Astrocyte (in vitro differentiated cells and primary cell): ENCODE results near the gene CLCNKA. TPM values are rescaled to one million over a fixed set of nuclear protein-coding genes. Genes with fewer than 3 reads are reported as not detected.
"Not testable (repeated sequence)": the region's sequence is repeated elsewhere in the genome, so short reads cannot be mapped to it uniquely, and the experiment has no call there.

ENCODE experiments used
- DNase-seq: peaks from one replicate; pipeline ENCODE4 v3.0.0-alpha.2; 2010; ENCODE audit warnings: low read depth
- FAIRE-seq: peaks from 2 replicates; lab custom pipeline; 2011; peaks lifted over from hg19 to GRCh38; lab: Jason Lieb, UNC
- H2AFZ ChIP-seq: 2 replicates; pipeline ENCODE4 v1.6.0; 2012; ENCODE audit warnings: low read depth, low read length, inconsistent platforms
- H3K27ac ChIP-seq: 2 replicates; pipeline ENCODE4 v1.5.1; 2011; ENCODE audit warnings: low read depth, low read length, inconsistent platforms
- H3K27me3 ChIP-seq: 2 replicates; pipeline ENCODE4 v1.6.0; 2011; ENCODE audit warnings: low read length, inconsistent platforms; ENCODE audit not compliant: insufficient read depth
- H3K36me3 ChIP-seq: 2 replicates; pipeline ENCODE4 v1.5.1; 2011; ENCODE audit warnings: low read length, inconsistent platforms; ENCODE audit not compliant: insufficient read depth
- H3K4me1 ChIP-seq: 2 replicates; pipeline ENCODE4 v1.5.1; 2011; ENCODE audit warnings: low read length, inconsistent platforms; ENCODE audit not compliant: insufficient read depth
- H3K4me2 ChIP-seq: 2 replicates; pipeline ENCODE4 v1.6.0; 2012; ENCODE audit warnings: low read length, inconsistent platforms
- H3K4me3 ChIP-seq: 2 replicates; pipeline ENCODE4 v1.5.1; 2011; ENCODE audit warnings: low read depth, mild to moderate bottlenecking, low read length, inconsistent platforms; ENCODE audit not compliant: insufficient read depth
- H3K79me2 ChIP-seq: 2 replicates; pipeline ENCODE4 v1.6.0; 2012; ENCODE audit warnings: mild to moderate bottlenecking, low read length, inconsistent platforms; ENCODE audit not compliant: insufficient read depth
- H3K9ac ChIP-seq: 2 replicates; pipeline ENCODE4 v1.6.0; 2012; ENCODE audit warnings: mild to moderate bottlenecking, low read length, inconsistent platforms
- H3K9me3 ChIP-seq: 2 replicates; pipeline ENCODE4 v1.5.1; 2012; ENCODE audit warnings: low read depth, mild to moderate bottlenecking, low read length, inconsistent platforms; ENCODE audit not compliant: insufficient read depth
- H4K20me1 ChIP-seq: 2 replicates; pipeline ENCODE4 v1.6.0; 2012; ENCODE audit warnings: low read length, inconsistent platforms; ENCODE audit not compliant: insufficient read depth
- H3K27ac Mint-ChIP-seq: one replicate; pipeline ENCODE4 v1.8.0; 2021; ENCODE audit warnings: mild to moderate bottlenecking, mixed read lengths; ENCODE audit not compliant: unreplicated experiment
- H3K27me3 Mint-ChIP-seq: one replicate; pipeline ENCODE4 v1.8.0; 2021; ENCODE audit warnings: low read depth, mixed read lengths; ENCODE audit not compliant: unreplicated experiment
- H3K36me3 Mint-ChIP-seq: one replicate; pipeline ENCODE4 v1.8.0; 2021; ENCODE audit warnings: low read depth, mixed read lengths; ENCODE audit not compliant: unreplicated experiment
- H3K4me1 Mint-ChIP-seq: one replicate; pipeline ENCODE4 v1.8.0; 2021; ENCODE audit warnings: low read depth, mixed read lengths; ENCODE audit not compliant: unreplicated experiment
- H3K4me3 Mint-ChIP-seq: one replicate; pipeline ENCODE4 v1.8.0; 2021; ENCODE audit warnings: mild to moderate bottlenecking, moderate library complexity, mixed read lengths; ENCODE audit not compliant: unreplicated experiment
- H3K9me3 Mint-ChIP-seq: one replicate; pipeline ENCODE4 v1.8.0; 2021; ENCODE audit warnings: mild to moderate bottlenecking, mixed read lengths; ENCODE audit not compliant: unreplicated experiment
- EZH2 ChIP-seq: IDR thresholded peaks from 2 replicates; pipeline ENCODE4 v1.6.1; 2012; ENCODE audit warnings: mild to moderate bottlenecking, low read length, inconsistent platforms; ENCODE audit not compliant: insufficient read depth
- total RNA-seq: library from RNA; stranded (reverse); gene quantifications from 2 replicates; pipeline ENCODE4 v1.2.1, GENCODE V29; 2021
- TF ChIP-seq, protein P1 (sequence below): IDR thresholded peaks from 2 replicates; pipeline ENCODE4 v1.5.1; 2011; ENCODE audit warnings: low read depth, mild to moderate bottlenecking, inconsistent platforms, low read length, moderate library complexity; ENCODE audit not compliant: insufficient read depth

The CLCNKA gene
- total RNA-seq, 1 donor from 2014 or later = 0.16 TPM

GRCh38 chr1:15975805-15976680 is 45.8 kb upstream of the CLCNKA start, which contains the start of gene ZBTB17:
ZBTB17 (minus strand) TSS chr1:15976101; CDS start chr1:15948495, 27,606 bp downstream.
- no peaks in the 10 kb centered on the region for H3K27me3 ChIP-seq
- H3K9me3 ChIP-seq = no peaks in the 10 kb centered on the region
- H3K9me3 Mint-ChIP-seq = no peaks in the 10 kb centered on the region
- peaks cover 4% of the 10 kb centered on the region for H3K4me1 ChIP-seq
- peak within 1 kb of the TSS; percentile 94 for H3K4me3 Mint-ChIP-seq
- peak within 1 kb of the TSS; percentile 89 for H3K4me2 ChIP-seq
- H3K4me1 Mint-ChIP-seq = no peaks in the 10 kb centered on the region
- H3K4me3 ChIP-seq = peak within 1 kb of the TSS; percentile 70
- H3K36me3 ChIP-seq = peaks cover 10% of the 10 kb centered on the region
- no peak for FAIRE-seq
- peak; percentile 71 for DNase-seq
- H3K9ac ChIP-seq = peak within 1 kb of the TSS; percentile 87
- H3K27ac ChIP-seq = peak within 1 kb of the TSS; percentile 88
- peaks cover 36% of the 10 kb centered on the region for H4K20me1 ChIP-seq
- H3K27ac Mint-ChIP-seq = peak within 1 kb of the TSS; percentile 58
- TF ChIP-seq, protein P1, sequence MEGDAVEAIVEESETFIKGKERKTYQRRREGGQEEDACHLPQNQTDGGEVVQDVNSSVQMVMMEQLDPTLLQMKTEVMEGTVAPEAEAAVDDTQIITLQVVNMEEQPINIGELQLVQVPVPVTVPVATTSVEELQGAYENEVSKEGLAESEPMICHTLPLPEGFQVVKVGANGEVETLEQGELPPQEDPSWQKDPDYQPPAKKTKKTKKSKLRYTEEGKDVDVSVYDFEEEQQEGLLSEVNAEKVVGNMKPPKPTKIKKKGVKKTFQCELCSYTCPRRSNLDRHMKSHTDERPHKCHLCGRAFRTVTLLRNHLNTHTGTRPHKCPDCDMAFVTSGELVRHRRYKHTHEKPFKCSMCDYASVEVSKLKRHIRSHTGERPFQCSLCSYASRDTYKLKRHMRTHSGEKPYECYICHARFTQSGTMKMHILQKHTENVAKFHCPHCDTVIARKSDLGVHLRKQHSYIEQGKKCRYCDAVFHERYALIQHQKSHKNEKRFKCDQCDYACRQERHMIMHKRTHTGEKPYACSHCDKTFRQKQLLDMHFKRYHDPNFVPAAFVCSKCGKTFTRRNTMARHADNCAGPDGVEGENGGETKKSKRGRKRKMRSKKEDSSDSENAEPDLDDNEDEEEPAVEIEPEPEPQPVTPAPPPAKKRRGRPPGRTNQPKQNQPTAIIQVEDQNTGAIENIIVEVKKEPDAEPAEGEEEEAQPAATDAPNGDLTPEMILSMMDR = no peak
- TF ChIP-seq EZH2 = no peak
- peak within 1 kb of the TSS; percentile 83 for H2AFZ ChIP-seq
- H3K36me3 Mint-ChIP-seq = peaks cover 5% of the 10 kb centered on the region
- peaks cover 2% of the 10 kb centered on the region for H3K27me3 Mint-ChIP-seq
- peaks cover 45% of the 10 kb centered on the region for H3K79me2 ChIP-seq

DNA sequence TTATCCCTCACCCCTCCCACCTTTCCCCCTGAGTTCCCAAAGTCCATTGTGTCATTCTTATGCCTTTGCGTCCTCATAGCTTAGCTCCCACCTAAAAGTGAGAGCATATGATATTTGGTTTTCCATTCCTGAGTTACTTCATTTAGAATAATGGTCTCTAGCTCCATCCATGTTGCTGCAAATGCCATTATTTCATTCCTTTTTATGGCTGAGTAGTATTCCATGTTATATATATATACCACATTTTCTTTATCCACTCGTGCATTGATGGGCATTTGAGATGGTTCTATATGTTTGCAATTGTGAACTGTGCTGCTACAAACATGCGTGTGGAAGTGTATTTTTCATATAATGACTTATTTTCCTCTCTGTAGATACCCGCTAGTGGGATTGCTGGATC is 43.9 kb upstream of the CLCNKA start:
- not testable (repeated sequence) for H3K9ac ChIP-seq, DNase-seq, H3K4me3 Mint-ChIP-seq, H3K4me1 ChIP-seq, H3K36me3 Mint-ChIP-seq, H3K27ac ChIP-seq, H3K4me2 ChIP-seq, H3K9me3 ChIP-seq, H3K9me3 Mint-ChIP-seq, H3K36me3 ChIP-seq, H3K27me3 Mint-ChIP-seq, H3K27me3 ChIP-seq, H3K4me3 ChIP-seq, H2AFZ ChIP-seq, H3K4me1 Mint-ChIP-seq, FAIRE-seq, H3K27ac Mint-ChIP-seq
- peaks cover 22% of the 10 kb centered on the region for H4K20me1 ChIP-seq
- peaks cover 29% of the 10 kb centered on the region for H3K79me2 ChIP-seq

GRCh38 chr1:15981679-15982078 is 40.2 kb upstream of the CLCNKA start:
- TF ChIP-seq, protein P1 = no peak
- no peak for TF ChIP-seq EZH2
- Mint-ChIP-seq H3K4me1 (no peaks in the 10 kb centered on the region), H3K27me3 (peaks cover 11% of the 10 kb centered on the region), H3K9me3 (peaks cover 10% of the 10 kb centered on the region), H3K4me3 (no peak overlapping the region), H3K36me3 (no peaks in the 10 kb centered on the region), H3K27ac (no peak overlapping the region)
- DNase-seq (no peak), FAIRE-seq (no peak)
- Histone ChIP-seq H3K4me1 (no peaks in the 10 kb centered on the region), H3K4me3 (no peak overlapping the region), H3K4me2 (no peak overlapping the region), H2AFZ (no peak overlapping the region), H3K36me3 (no peaks in the 10 kb centered on the region), H3K79me2 (no peaks in the 10 kb centered on the region), H3K27me3 (no peaks in the 10 kb centered on the region), H3K9me3 (peaks cover 7% of the 10 kb centered on the region), H3K27ac (no peak overlapping the region), H3K9ac (no peak overlapping the region), H4K20me1 (no peaks in the 10 kb centered on the region)
